ENCODE results near the gene SMARCD3. TPM values are rescaled to one million over a fixed set of nuclear protein-coding genes. Genes with fewer than 3 reads are reported as not detected.

The SMARCD3 gene
- total RNA-seq, 2 experiments from 2014 or later, result 11.8 to 14.8 TPM

DNA sequence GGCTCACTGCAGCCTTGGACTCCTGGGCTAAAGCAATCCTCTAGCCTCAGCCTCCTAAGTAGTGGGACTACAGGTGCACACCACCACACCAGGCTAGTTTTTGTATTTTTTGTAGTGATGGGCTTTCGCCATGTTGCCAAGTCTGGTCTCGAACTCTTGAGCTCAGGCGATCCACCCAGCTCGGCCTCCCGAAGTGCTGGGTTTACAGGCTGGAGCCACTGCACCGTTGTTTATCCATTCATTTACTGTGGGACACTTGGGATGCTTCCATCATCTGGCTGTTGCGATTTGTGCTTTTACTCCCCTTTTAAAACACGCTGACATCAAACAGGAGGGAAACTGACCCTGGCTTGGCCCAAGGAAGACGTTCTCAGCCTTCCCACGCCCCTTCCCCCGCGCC, 30.5 kb upstream of the SMARCD3 start:
- TF ChIP-seq, protein P1, sequence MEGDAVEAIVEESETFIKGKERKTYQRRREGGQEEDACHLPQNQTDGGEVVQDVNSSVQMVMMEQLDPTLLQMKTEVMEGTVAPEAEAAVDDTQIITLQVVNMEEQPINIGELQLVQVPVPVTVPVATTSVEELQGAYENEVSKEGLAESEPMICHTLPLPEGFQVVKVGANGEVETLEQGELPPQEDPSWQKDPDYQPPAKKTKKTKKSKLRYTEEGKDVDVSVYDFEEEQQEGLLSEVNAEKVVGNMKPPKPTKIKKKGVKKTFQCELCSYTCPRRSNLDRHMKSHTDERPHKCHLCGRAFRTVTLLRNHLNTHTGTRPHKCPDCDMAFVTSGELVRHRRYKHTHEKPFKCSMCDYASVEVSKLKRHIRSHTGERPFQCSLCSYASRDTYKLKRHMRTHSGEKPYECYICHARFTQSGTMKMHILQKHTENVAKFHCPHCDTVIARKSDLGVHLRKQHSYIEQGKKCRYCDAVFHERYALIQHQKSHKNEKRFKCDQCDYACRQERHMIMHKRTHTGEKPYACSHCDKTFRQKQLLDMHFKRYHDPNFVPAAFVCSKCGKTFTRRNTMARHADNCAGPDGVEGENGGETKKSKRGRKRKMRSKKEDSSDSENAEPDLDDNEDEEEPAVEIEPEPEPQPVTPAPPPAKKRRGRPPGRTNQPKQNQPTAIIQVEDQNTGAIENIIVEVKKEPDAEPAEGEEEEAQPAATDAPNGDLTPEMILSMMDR (IDR thresholded peaks at IDR 0.05), result no peak
- Mint-ChIP-seq H3K27me3 (peaks cover 29% of the 10 kb centered on the region), H3K36me3 (ENCODE audit: low read depth) (no peaks in the 10 kb centered on the region), H3K9me3 (no peaks in the 10 kb centered on the region), H3K4me3 (peak overlapping the region; percentile 25), H3K27ac (no peak overlapping the region), H3K4me1 (ENCODE audit: low read depth) (peaks cover 28% of the 10 kb centered on the region)
- DNase-seq, result no peak
- no peak for ATAC-seq (ENCODE audit: poor library complexity)
- POLR2A ChIA-PET, result no interaction called here
- H3K9me3 ChIP-seq (ENCODE audit: control insufficient read depth in 1 of 2, insufficient read depth in 1 of 2, low read length in 2 of 2), result peaks cover 0 to 5% of the 10 kb centered on the region in 2 experiments
- H3K4me3 ChIP-seq (ENCODE audit: low read length), result no peak overlapping the region
- intact Hi-C loops (cut with DNase I, micrococcal nuclease), result no loop called here
- no peaks in the 10 kb centered on the region for H3K27me3 ChIP-seq (ENCODE audit: control insufficient read depth in 1 of 2, insufficient read depth in 2 of 2, low read length in 2 of 2)
- H3K36me3 ChIP-seq (ENCODE audit: insufficient read depth, low read length), result no peaks in the 10 kb centered on the region
- H3K4me1 ChIP-seq (ENCODE audit: insufficient read depth, low read length), result peaks cover 29% of the 10 kb centered on the region
- CTCF ChIA-PET, result no interaction called here
- H3K27ac ChIP-seq (ENCODE audit: low read depth in 1 of 2, low read length in 2 of 2), result no peak overlapping the region

DNA sequence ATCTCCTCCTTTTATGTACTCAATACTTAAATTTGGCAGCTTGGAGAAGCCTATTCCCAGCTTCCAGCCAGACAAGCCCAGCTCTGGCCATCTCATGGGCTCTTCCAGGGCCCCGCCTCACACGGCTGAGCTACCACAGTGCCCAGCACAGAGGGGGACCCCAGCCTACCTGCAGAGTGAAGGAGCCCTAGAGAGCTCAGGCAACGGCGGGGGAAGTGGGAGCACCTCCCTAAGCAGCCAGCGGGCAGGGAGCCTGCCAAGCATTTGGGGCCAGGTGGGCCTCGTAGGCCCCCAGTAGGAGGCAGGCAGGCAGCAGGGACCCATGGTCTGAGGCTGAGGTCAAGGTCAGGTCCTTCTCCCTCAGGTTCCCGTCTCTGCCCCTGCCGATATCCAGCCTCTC, 29.1 kb upstream of the SMARCD3 start:
- intact Hi-C loops (cut with DNase I, micrococcal nuclease), result no loop called here
- ChIA-PET POLR2A (interaction anchor here (0.9 to 1.5 kb wide), 3 partner anchors 34 to 70 kb away, joined by 4 read pairs; partner anchors contain the start of gene ABCF2), CTCF (no interaction called here)
- Mint-ChIP-seq H3K27me3 (peaks cover 21% of the 10 kb centered on the region), H3K4me3 (peak overlapping the region; percentile 87), H3K4me1 (ENCODE audit: low read depth) (peaks cover 36% of the 10 kb centered on the region), H3K36me3 (ENCODE audit: low read depth) (no peaks in the 10 kb centered on the region), H3K9me3 (no peaks in the 10 kb centered on the region), H3K27ac (no peak overlapping the region)
- Histone ChIP-seq H3K36me3 (ENCODE audit: insufficient read depth, low read length) (no peaks in the 10 kb centered on the region), H3K4me1 (ENCODE audit: insufficient read depth, low read length) (peaks cover 33% of the 10 kb centered on the region), H3K27ac (ENCODE audit: low read depth in 1 of 2, low read length in 2 of 2) (no peak overlapping the region), H3K27me3 (ENCODE audit: control insufficient read depth in 1 of 2, insufficient read depth in 2 of 2, low read length in 2 of 2) (no peaks in the 10 kb centered on the region), H3K9me3 (ENCODE audit: control insufficient read depth in 1 of 2, insufficient read depth in 1 of 2, low read length in 2 of 2) (peaks cover 0 to 5% of the 10 kb centered on the region in 2 experiments), H3K4me3 (ENCODE audit: low read length) (peak overlapping the region; percentile 58)
- DNase-seq (no peak), ATAC-seq (ENCODE audit: poor library complexity) (no peak)
- TF ChIP-seq, protein P1 (IDR thresholded peaks at IDR 0.05), result no peak

DNA sequence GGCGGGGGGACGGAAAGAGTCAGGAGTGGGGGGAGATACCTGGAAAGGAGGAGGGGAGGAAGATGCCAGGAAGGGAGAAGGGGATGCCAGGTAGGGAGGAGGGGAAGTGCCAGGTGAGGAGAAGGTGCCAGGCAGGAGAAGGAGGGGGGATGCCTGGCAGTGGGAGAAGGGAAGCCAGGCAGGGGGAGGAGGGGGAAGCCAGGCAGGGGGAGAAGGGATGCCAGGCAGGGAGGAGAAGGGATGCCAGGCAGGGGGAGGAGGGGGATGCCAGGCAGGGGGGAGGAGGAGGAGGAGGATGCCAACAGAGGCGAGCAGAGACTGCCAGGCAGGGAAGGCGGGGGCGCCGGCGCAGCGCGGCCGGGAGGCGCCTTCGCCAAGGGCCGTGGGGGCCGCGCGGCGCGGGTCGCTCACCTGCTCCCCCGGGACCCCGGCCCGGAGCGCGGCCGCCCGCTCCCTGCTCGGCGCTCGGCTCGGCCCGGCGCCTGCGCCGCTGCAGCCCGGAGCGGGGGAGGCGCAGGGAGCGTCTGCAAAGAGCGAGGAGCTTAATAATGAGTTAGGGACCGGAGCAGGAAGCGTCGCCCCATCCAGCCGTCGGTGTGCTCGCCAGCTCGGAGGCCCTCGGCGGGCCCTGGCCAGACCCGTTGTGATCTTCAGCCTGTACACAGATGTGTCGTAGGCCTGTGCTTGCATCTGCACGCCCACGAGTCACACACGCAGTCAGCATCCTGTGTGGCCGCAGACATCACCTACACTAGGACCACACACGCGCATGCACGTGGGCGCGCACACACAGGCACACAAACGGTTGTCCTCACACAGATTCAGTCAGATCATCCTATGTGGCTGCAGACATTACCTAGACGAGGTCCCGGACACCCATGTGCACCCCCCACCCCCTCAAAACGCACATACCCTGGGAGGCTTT, 28.4 kb upstream of the SMARCD3 start:
- H3K9me3 ChIP-seq (ENCODE audit: control insufficient read depth in 1 of 2, insufficient read depth in 1 of 2, low read length in 2 of 2), result peaks cover 0 to under 1% of the 10 kb centered on the region in 2 experiments
- Mint-ChIP-seq H3K4me3 (peak overlapping the region; percentile 87), H3K27ac (peak overlapping the region; percentile 51), H3K36me3 (ENCODE audit: low read depth) (no peaks in the 10 kb centered on the region), H3K4me1 (ENCODE audit: low read depth) (peaks cover 43% of the 10 kb centered on the region), H3K9me3 (no peaks in the 10 kb centered on the region), H3K27me3 (peaks cover 19% of the 10 kb centered on the region)
- TF ChIP-seq, protein P1 (IDR thresholded peaks at IDR 0.05), result no peak
- POLR2A ChIA-PET, result interaction anchor here (0.9 to 1.5 kb wide), 3 partner anchors 34 to 69 kb away, joined by 4 read pairs; partner anchors contain the start of gene ABCF2
- intact Hi-C loops (cut with DNase I, micrococcal nuclease), result no loop called here
- H3K36me3 ChIP-seq (ENCODE audit: insufficient read depth, low read length), result no peaks in the 10 kb centered on the region
- H3K4me3 ChIP-seq (ENCODE audit: low read length), result peak overlapping the region; percentile 58
- no peak overlapping the region for H3K27ac ChIP-seq (ENCODE audit: low read depth in 1 of 2, low read length in 2 of 2)
- peaks cover 40% of the 10 kb centered on the region for H3K4me1 ChIP-seq (ENCODE audit: insufficient read depth, low read length)
- CTCF ChIA-PET, result no interaction called here
- H3K27me3 ChIP-seq (ENCODE audit: control insufficient read depth in 1 of 2, insufficient read depth in 2 of 2, low read length in 2 of 2), result no peaks in the 10 kb centered on the region
- ATAC-seq (ENCODE audit: poor library complexity) (peak; percentile 77), DNase-seq (peak; percentile 15 to 77 (median 50))
